ENCODE measurements around the gene DDX23.
A peak's percentile ranks its signal among the peaks of the same experiment; 100 is the strongest.
"Not testable (repeated sequence)": the region's sequence is repeated elsewhere in the genome, so short reads cannot be mapped to it uniquely, and the experiment has no call there.

Gene DDX23

DNA sequence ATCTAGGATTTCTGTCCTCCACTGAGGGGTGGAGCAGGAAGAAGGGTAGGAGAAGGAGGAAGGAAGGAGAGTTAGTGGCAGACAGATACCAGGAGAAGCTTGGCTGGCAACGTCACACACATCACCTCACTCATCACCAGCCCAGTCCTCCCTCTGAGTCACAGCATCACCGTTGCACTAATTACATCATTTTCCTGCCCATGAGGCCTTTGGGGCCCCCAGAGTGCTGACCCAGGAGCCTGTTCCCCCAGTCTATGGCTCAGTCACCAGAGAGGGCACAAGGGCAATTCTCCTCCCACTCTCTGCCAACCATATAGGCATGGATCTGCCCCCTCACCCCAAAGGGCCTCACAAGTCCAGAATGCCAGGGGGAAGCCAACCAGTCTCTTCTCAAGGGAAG, 9.1 kb upstream of the DDX23 start:
- no peak for DNase-seq

DNA sequence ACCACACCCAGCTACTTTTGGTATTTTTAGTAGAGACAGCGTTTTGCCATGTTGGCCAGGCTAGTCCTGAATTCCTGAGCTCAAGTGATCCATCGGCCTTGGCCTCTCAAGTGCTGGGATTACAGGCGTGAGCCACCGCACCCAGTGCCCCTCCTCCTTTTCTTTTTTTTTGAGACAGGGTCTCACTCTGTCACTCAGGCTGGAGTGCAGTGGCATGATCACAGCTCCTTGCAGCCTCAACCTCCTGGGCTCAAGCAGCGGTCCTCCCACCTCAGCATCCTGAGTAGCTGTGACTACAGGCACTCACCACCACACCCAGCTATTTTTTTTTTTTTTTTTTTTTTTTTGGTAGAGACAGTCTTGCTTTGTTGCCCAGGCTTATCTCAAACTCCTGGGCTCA, 8.3 kb upstream of the DDX23 start:
- DNase-seq: not testable (repeated sequence)

DNA sequence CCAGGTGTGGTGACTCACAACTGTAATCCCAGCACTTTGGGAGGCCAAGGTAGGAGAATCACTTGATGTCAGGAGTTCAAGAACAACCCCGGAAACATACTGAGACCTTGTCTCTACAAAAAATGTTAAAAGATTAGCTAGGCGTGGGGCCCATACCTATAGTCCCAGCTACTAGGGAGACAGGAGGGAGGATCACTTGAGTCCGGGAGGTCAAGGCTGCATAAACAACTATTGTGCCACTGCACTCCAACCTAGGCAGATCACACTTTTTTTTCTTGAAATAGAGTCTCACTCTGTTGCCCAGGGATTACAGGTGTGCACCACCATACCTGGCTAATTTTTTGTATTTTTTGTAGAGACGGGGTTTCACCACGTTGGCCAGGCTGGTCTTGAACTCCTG, 7.6 kb upstream of the DDX23 start:
- no peak for DNase-seq

GRCh38 chr12:48858043-48858442, 6.1 kb upstream of the DDX23 start:
- no peak for DNase-seq

DNA sequence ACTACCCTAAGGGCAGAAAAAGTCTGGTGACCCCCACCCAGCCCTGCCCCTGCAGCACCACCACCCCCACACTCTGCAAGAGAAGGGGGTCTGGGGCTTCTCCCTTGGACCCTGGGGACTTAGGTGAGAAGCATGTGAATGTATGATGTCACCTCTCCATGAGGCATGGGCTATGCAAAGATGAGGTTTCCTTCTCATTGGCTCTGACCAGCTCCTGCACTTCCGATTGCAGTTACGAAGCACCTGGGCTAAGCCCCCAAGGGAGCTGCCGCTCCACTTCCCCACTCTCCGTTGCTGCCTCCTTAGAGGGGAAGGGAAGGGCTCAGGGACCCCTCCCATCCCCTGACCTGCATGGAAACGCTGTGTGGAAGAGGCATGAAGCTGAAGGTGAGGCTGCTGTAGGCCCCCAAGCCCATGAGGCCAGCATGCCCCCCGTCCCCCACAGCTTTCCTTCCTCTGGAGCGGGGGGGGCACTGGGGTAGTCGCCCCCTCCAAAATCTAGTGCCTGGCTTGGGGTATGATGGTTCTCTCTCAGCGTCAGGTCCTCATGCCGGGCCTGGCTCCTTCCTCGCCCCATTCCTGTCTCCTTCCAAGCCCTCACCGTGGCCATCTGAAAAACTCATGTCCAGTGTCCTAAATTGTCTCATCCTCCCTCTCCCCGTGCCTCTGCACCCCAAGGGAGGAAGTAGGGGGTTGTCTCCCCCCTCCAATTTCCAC, 5.5 kb upstream of the DDX23 start:
- DNase-seq: no peak

DNA sequence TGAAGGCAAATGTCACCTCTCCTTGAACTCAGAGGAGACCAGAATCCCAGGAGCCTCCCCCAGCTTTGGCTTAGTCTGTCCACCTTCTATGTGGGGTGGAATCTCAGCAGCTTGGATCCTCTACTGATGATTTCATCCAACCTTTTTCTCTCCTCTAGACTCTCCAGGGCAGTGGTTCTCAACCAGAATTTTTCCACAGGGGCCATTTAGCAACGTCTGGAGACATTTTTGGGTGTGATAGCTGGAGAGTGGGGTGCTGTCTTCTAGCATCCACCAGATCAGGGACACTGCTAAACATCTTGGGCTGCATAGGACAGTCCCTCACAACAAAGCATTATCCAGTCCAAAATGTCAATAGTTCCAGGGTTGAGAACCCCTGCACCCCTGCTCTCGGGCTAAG, 4.4 kb upstream of the DDX23 start:
- DNase-seq: no peak

DNA sequence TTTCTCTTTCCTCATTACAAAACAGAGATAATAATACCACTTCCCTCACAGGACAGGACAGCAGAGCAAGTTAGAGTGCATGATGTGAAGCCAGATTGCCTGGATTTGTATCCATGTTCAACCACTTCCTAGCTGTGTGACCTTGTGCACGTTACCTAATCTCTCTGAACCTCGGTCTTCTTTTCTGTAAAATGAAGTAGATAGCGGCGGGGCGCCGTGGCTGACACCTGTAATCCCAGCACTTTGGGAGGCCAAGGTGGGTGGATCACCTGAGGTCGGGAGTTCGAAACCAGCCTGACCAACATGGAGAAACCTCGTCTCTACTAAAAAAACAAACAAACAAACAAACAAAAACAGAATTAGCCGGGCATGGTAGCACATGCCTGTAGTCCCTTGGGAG, 3.0 kb upstream of the DDX23 start:
- DNase-seq: not testable (repeated sequence)

GRCh38 chr12:48854488-48854887, 2.5 kb upstream of the DDX23 start:
- DNase-seq: no peak

- DNase-seq: peak; percentile 81
Measured at GRCh38 chr12:48852734-48853688, 1.0 kb upstream of the DDX23 start.

- DNase-seq: not testable (repeated sequence)
Measured at GRCh38 chr12:48842021-48842420, 9.9 kb downstream of the DDX23 start.

DNA sequence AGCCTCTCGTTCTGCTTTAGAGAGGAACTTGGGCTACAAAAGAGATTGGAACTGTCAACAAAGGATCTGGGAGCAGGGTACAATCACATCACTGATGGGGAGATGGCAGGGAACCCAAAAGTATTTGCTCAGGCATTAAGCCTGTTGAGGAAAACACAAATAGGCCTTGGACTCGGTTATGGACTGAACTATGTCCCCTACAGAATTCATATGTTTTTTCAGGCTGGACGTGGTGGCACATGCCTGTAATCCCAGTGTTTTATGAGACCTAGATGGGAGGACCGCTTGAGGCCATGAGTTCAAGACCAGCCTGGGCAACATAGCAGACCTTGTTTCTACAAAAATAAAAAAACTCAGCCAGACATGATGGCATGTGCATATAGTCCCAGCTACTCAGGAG, 13.9 kb downstream of the DDX23 start:
- DNase-seq: no peak

DNA sequence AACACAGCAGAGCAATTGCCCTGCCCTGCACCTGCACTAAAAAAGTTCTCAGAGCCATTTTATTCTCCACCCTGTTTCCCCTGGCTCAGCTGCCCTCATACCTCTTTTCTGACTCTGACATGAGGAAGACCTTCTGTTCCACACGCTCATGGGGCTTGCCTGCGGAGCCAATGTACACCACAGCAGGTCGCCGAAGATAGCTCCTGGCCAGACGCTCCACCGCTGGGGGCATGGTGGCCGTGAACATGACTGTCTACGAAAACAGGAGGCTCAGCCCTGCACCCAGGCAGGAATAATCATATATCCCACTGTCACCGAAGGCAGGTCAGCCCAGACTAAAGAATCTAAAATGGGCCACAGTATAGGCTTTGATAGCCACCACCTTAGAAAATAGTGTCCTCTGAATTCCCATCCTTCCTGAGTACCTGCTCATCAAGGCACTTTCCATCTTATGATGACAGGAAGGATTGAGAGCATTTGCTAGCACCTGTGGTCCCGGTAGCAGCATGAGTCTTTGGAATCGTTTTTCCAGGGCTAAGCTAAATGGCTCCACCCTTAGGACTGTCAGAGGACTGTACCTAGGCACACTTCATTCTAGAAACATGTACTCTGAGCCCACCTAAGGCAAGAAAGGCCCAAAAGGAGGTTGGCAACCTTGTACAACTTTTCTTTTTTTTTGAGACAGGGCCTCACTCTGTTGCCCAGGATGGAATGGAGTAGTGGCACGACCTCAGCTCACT, 19.5 kb downstream of the DDX23 start:
- no peak for DNase-seq

DNA sequence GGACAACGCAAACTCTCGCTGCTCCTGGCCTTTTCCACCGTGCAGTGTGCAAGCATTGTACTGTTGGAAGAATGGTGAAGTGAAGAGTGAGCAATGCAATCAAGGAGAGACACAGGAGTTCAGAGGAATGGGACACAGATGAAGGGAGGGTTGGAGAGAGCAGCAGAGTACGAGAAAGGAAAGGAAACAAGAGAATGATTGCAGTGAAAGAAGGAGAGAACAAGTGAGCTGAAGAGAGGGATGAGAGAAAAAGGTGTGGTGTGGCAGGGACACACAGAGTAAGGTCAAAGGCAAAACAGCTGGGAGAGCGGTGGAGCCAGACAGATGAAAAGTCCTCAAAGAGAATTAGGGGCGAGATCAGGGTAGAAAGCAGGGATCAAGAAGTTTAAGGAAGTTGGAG, 20.7 kb downstream of the DDX23 start:
- DNase-seq: no peak

DNA sequence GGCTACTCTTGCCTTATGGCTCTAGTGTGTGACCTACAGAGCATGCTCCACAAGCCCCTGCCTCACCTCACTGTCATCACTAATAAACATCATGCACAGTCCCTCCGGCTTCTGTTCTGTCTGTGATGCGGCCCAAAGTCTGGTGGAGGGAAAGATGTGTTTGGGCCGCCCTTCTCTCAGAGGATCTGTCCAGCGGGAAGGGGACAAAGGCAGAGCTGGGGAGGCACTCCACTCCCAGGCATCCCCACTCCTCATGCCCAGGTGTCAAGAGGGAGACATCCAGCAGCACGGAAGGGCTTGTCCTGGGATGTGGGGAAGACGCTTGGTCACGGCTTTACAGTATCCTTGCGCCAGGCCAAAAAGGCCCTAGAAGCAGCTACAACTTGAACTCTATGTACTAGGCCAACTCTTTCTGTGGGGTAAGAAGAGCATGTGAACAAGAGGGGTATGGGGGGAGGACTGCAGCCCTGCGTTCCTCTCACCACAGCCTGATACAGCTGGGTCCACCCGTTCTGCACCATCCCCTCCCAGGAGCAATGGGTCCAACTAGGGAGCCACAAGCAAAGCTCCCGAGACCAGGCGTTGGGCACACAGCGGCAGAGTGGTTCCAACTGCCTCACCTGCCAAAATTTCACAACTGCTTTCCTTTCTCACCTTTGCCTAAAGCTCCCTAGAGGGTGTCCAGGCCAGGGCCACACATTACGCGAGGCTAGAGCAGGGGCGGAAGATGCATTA, 23.0 kb downstream of the DDX23 start:
- DNase-seq: no peak

DNA sequence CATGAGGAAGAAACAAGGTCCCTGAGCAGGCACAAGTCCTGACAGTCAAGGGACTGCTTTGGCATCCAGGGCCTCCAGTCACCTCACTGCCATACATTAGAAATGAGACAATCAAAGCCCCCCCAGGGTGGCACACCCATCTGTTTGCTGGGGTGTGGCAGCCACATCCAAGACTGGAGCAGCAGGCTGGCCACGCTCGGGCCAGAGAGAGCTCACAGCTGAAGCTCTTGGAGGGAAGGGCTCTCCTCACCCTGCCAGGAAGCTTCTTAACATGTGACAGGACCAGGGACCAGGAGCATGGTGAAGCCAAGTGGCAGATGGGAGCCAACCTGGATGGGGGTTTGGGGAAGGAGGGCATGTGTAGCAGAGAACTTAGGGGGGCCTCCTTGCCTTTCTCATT, 23.7 kb downstream of the DDX23 start:
- no peak for DNase-seq

- no peak for DNase-seq
Measured at GRCh38 chr12:48827513-48828096, 24.4 kb downstream of the DDX23 start.

DNA sequence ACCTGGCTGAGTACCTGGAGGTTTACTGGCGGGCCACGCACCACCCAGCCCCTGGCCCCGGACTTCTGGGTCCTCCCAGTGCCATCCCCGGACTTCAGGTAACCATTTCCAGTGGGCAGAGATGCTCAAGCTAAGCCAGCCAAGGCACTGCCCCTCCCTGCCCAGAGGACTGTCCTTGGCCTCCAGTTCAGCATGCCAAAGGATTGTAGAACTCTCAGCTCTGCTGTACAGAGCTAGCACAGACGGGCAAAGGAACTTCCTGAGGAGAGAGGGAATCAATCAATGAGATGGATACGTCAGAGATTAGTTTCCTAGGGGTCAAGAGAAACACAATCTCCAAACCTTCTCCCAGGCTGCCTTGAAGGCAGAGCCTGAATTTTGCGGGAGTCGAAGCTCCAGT, 24.9 kb downstream of the DDX23 start:
- no peak for DNase-seq

- no peak for DNase-seq
Measured at GRCh38 chr12:48826209-48826855, 25.6 kb downstream of the DDX23 start.

GRCh38 chr12:48824905-48825304, 27.1 kb downstream of the DDX23 start:
- DNase-seq: no peak

DNA sequence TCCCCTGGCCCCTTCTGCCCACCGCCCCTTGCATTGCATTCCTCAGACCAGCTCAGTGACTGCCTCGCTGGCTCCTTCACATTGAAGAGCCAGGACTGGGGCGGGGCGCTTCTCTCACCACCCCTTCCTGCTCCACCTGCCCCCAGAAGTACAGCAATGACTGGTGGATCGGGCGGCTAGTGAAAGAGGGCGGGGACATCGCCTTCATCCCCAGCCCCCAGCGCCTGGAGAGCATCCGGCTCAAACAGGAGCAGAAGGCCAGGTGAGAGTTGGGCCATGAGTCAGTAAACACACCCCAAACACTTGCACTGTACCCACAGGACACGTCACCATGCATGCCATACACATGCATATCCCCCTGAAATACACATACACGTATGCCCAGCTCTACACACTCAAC, 27.9 kb downstream of the DDX23 start:
- DNase-seq: peak; percentile 19

- no peak for DNase-seq
Measured at GRCh38 chr12:48823281-48823680, 28.7 kb downstream of the DDX23 start.

GRCh38 chr12:48822711-48823110, 29.3 kb downstream of the DDX23 start:
- DNase-seq: no peak
